RWPE2 (cell line): ENCODE measurements around the gene SKIC3.

Experiments
- ATAC-seq: fragments of 200-7000 bp; cut with Tn5 transposase; 3 replicates; pipeline ENCODE4 v1.9.1; 2021; ENCODE audit warnings: low read depth
- DNase-seq: peaks from one replicate; pipeline ENCODE4 v3.0.0-alpha.2; 2020; ENCODE audit warnings: low spot score
- H3K27ac ChIP-seq: fragments of 450-650 bp; 2 replicates; pipeline ENCODE4 v1.5.1; 2017; ENCODE audit warnings: mild to moderate bottlenecking; ENCODE audit not compliant: poor library complexity, severe bottlenecking
- H3K27me3 ChIP-seq: fragments of 250-450 bp; sonication (Bioruptor Pico); 2 replicates; pipeline ENCODE4 v1.5.1; 2021; ENCODE audit warnings: mild to moderate bottlenecking, moderate library complexity; ENCODE audit not compliant: insufficient read depth, poor library complexity, severe bottlenecking
- H3K36me3 ChIP-seq: fragments of 250-450 bp; sonication (Bioruptor Pico); 2 replicates; pipeline ENCODE4 v1.5.1; 2020; ENCODE audit warnings: low read depth, mild to moderate bottlenecking, moderate library complexity
- H3K4me1 ChIP-seq: fragments of 250-450 bp; sonication (Bioruptor Pico); 2 replicates; pipeline ENCODE4 v1.5.1; 2021; ENCODE audit warnings: mild to moderate bottlenecking, moderate library complexity; ENCODE audit not compliant: insufficient read depth, poor library complexity, severe bottlenecking
- H3K4me3 ChIP-seq: fragments of 250-450 bp; sonication (Bioruptor Pico); 2 replicates; pipeline ENCODE4 v1.5.1; 2021; ENCODE audit warnings: mild to moderate bottlenecking, moderate library complexity; ENCODE audit not compliant: severe bottlenecking
- H3K9me3 ChIP-seq: fragments of 250-450 bp; sonication (Bioruptor Pico); 2 replicates; pipeline ENCODE4 v1.5.1; 2021; ENCODE audit warnings: mild to moderate bottlenecking, moderate library complexity; ENCODE audit not compliant: severe bottlenecking
- TF ChIP-seq, protein P1 (sequence below): fragments of 450-650 bp; IDR thresholded peaks from one replicate; pipeline ENCODE4 v1.5.1; 2017; ENCODE audit warnings: mild to moderate bottlenecking, moderate library complexity; ENCODE audit not compliant: poor library complexity, severe bottlenecking

The SKIC3 gene

DNA sequence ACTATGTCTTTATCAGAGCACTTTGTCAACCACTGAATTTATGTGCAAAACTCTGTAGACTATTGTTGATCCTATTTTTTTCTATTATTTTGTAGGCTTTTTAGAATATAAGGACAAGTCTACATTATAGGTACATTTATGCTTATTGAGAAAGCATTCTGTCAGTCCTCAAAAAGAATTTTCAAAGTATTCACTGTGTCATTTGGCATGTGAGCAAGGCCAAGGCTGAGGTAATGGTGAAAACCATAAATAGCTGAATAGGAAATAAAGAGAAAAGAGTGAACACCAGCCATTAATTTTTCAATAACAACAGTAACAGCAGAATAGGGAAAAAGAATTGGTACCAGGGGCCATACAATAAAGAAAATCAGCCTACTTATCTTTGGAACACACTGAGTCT is 21.0 kb downstream of the SKIC3 start:
- H3K27ac ChIP-seq: no peak overlapping the region
- H3K9me3 ChIP-seq: no peaks in the 10 kb centered on the region
- peaks cover 2% of the 10 kb centered on the region for H3K4me1 ChIP-seq
- no peaks in the 10 kb centered on the region for H3K27me3 ChIP-seq
- no peak for ATAC-seq
- H3K4me3 ChIP-seq: no peak overlapping the region
- H3K36me3 ChIP-seq: peaks cover 80% of the 10 kb centered on the region
- TF ChIP-seq, protein P1, sequence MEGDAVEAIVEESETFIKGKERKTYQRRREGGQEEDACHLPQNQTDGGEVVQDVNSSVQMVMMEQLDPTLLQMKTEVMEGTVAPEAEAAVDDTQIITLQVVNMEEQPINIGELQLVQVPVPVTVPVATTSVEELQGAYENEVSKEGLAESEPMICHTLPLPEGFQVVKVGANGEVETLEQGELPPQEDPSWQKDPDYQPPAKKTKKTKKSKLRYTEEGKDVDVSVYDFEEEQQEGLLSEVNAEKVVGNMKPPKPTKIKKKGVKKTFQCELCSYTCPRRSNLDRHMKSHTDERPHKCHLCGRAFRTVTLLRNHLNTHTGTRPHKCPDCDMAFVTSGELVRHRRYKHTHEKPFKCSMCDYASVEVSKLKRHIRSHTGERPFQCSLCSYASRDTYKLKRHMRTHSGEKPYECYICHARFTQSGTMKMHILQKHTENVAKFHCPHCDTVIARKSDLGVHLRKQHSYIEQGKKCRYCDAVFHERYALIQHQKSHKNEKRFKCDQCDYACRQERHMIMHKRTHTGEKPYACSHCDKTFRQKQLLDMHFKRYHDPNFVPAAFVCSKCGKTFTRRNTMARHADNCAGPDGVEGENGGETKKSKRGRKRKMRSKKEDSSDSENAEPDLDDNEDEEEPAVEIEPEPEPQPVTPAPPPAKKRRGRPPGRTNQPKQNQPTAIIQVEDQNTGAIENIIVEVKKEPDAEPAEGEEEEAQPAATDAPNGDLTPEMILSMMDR: no peak
- DNase-seq: no peak

GRCh38 chr5:95533106-95533505 is 21.7 kb downstream of the SKIC3 start:
- Histone ChIP-seq H3K4me3 (no peak overlapping the region), H3K27me3 (no peaks in the 10 kb centered on the region), H3K27ac (no peak overlapping the region), H3K4me1 (no peaks in the 10 kb centered on the region), H3K36me3 (peaks cover 80% of the 10 kb centered on the region), H3K9me3 (no peaks in the 10 kb centered on the region)
- no peak for ATAC-seq
- DNase-seq: no peak
- TF ChIP-seq, protein P1: no peak

DNA sequence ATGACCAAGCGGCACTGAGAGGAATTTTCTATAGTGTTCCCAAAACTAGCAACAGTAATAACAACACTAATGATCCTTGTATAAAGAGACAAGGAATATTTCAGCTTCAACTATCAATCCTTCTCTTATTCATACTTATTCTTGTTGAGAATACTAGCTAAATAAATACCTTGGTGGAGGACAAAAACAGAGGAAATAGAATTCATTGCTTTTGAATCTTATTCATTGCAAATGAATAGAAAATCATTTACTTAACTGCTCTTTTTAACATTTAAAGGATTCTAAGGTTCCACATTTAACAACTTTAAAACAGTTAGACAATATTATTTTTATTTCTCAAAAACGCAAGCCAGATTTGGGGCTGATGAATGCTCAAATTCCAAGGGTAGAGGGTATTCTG is 22.4 kb downstream of the SKIC3 start:
- no peak for ATAC-seq
- H3K27ac ChIP-seq: no peak overlapping the region

DNA sequence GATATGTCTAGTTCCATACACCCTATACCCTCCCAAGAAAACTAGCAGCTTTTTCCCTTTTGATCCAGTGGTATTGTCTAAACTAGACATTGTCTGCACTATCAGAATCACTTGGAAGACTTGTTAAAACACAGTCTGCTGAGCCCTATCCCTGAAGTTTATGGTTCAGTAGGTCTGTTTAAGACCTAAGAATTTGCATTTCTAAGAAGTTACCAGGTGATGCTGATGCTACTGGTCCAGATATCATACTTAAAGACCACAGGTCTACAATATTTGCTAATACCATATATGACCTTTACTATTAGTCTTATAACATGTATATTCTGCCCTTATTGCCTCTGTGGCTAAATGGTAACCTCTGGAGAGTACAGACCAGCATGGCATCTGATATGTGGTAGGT is 23.3 kb downstream of the SKIC3 start:
- TF ChIP-seq, protein P1: no peak
- Histone ChIP-seq H3K27ac (no peak overlapping the region), H3K4me3 (no peak overlapping the region), H3K9me3 (no peaks in the 10 kb centered on the region), H3K36me3 (peaks cover 78% of the 10 kb centered on the region), H3K27me3 (peaks cover 3% of the 10 kb centered on the region), H3K4me1 (no peaks in the 10 kb centered on the region)
- DNase-seq: no peak
- no peak for ATAC-seq

More for the DNA sequence above, 22.4 kb downstream of the SKIC3 start:
- Histone ChIP-seq H3K27me3 (peaks cover 2% of the 10 kb centered on the region), H3K9me3 (no peaks in the 10 kb centered on the region), H3K4me3 (no peak overlapping the region), H3K4me1 (no peaks in the 10 kb centered on the region), H3K36me3 (peaks cover 80% of the 10 kb centered on the region)
- DNase-seq: no peak
- TF ChIP-seq, protein P1: no peak

DNA sequence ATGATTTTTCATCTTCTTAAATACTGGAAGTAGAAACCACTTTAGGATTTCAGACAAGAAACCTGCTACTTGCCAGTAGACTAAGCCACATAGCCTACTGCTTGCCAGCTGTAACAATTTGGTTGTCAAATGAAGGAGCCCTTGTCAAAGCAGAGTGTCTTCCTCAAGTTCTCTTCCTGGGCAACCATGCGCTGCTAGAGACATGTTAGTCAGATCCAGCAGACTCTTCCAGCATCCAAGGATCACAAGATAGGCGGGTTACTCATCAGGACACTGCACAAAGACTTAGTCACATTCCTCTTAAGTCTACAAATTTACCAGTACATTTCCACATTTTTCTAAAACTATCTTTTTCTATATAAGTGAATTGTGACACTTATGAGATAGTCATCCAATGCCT is 24.4 kb downstream of the SKIC3 start:
- ATAC-seq: peak; percentile 81; the same call in 2 of the 3 replicates
- H3K27ac ChIP-seq: no peak overlapping the region

More for the DNA sequence above, 24.4 kb downstream of the SKIC3 start:
- H3K4me3 ChIP-seq: no peak overlapping the region
- peaks cover 3% of the 10 kb centered on the region for H3K27me3 ChIP-seq
- DNase-seq: no peak
- TF ChIP-seq, protein P1: no peak
- no peaks in the 10 kb centered on the region for H3K4me1 ChIP-seq
- peaks cover 73% of the 10 kb centered on the region for H3K36me3 ChIP-seq
- H3K9me3 ChIP-seq: no peaks in the 10 kb centered on the region
